Activated T-helper 1 cell treated with anti-CD3 and anti-CD28 coated beads, Interleukin-2, amount 50 U/mL, for 16 hours (primary cell): ENCODE results near the gene NRG2.

Experiments
- DNase-seq, 2 donors: peaks; one replicate each; pipeline ENCODE4 v3.0.0-alpha.2; 2020; ENCODE audit warnings: low read depth in 1 of 2, low spot score in 1 of 2

NRG2 gene

GRCh38 chr5:140042643-140043507 lies at the start of gene NRG2:
NRG2 (minus strand) TSS chr5:140043299.
- DNase-seq, result peak; percentile 20 to 24

- no peak for DNase-seq
Measured at GRCh38 chr5:140090251-140090650, 47.2 kb upstream of the NRG2 start.

- no peak for DNase-seq
Measured at GRCh38 chr5:140084541-140084940, 41.4 kb upstream of the NRG2 start.

- DNase-seq, result no peak
Measured at GRCh38 chr5:140083650-140084049, 40.6 kb upstream of the NRG2 start.

GRCh38 chr5:140083120-140083519 lies 40.0 kb upstream of the NRG2 start:
- DNase-seq, result no peak

- no peak for DNase-seq
Measured at GRCh38 chr5:140076788-140077187, 33.7 kb upstream of the NRG2 start.

- no peak for DNase-seq
Measured at GRCh38 chr5:140076142-140076541, 33.0 kb upstream of the NRG2 start.

GRCh38 chr5:140075371-140075770 lies 32.3 kb upstream of the NRG2 start:
- no peak for DNase-seq

- no peak for DNase-seq
Measured at GRCh38 chr5:140073296-140073695, 30.2 kb upstream of the NRG2 start.

- no peak for DNase-seq
Measured at GRCh38 chr5:140072812-140073211, 29.7 kb upstream of the NRG2 start.

GRCh38 chr5:140060816-140061215 lies 17.7 kb upstream of the NRG2 start:
- DNase-seq, result no peak

GRCh38 chr5:140058212-140058932 lies 15.3 kb upstream of the NRG2 start:
- no peak for DNase-seq

- DNase-seq, result no peak
Measured at GRCh38 chr5:140056880-140057279, 13.8 kb upstream of the NRG2 start.

GRCh38 chr5:140055152-140055551 lies 12.1 kb upstream of the NRG2 start:
- no peak for DNase-seq

- DNase-seq, result no peak
Measured at GRCh38 chr5:140054086-140054689, 11.1 kb upstream of the NRG2 start.

- DNase-seq, result no peak
Measured at GRCh38 chr5:140051950-140052349, 8.9 kb upstream of the NRG2 start.

- no peak for DNase-seq
Measured at GRCh38 chr5:140049713-140050112, 6.6 kb upstream of the NRG2 start.

- no peak for DNase-seq
Measured at GRCh38 chr5:140049205-140049604, 6.1 kb upstream of the NRG2 start.

GRCh38 chr5:140044041-140044440 lies 942 bp upstream of the NRG2 start:
- no peak for DNase-seq

- no peak for DNase-seq
Measured at GRCh38 chr5:140043508-140043872, 391 bp upstream of the NRG2 start.

- no peak for DNase-seq
Measured at GRCh38 chr5:140042393-140042642, 781 bp downstream of the NRG2 start.
